Neuronal stem cell (in vitro differentiated cells): ENCODE measurements around the gene CDC42EP3.

Experiments used
- DNase-seq: peaks from one replicate; pipeline ENCODE4 v3.0.0-alpha.2; 2013; ENCODE audit warnings: low spot score
- H2AFZ ChIP-seq: one replicate; pipeline ENCODE4 v1.6.1; 2013; ENCODE audit warnings: mild to moderate bottlenecking, low read length, inconsistent platforms
- H2AK5ac ChIP-seq: 2 replicates; pipeline ENCODE4 v1.6.1; 2013; ENCODE audit warnings: low read depth, mild to moderate bottlenecking, inconsistent platforms, low read length, moderate library complexity, mixed read lengths
- H2BK120ac ChIP-seq: 2 replicates; pipeline ENCODE4 v1.6.1; 2013; ENCODE audit warnings: low read depth, mild to moderate bottlenecking, inconsistent platforms, low read length, moderate library complexity, mixed read lengths
- H2BK12ac ChIP-seq: one replicate; pipeline ENCODE4 v1.6.1; 2013; ENCODE audit warnings: low read length, inconsistent platforms
- H2BK15ac ChIP-seq: 2 replicates; pipeline ENCODE4 v1.6.1; 2013; ENCODE audit warnings: mild to moderate bottlenecking, low read length, inconsistent platforms, mixed read lengths
- H2BK5ac ChIP-seq: one replicate; pipeline ENCODE4 v1.6.1; 2013; ENCODE audit warnings: inconsistent platforms, mild to moderate bottlenecking, low read length, moderate library complexity
- H3K14ac ChIP-seq: one replicate; pipeline ENCODE4 v1.6.1; 2013; ENCODE audit warnings: low read length, inconsistent platforms
- H3K18ac ChIP-seq: 2 replicates; pipeline ENCODE4 v1.6.1; 2013; ENCODE audit warnings: low read length, inconsistent platforms
- H3K23ac ChIP-seq: 2 replicates; pipeline ENCODE4 v1.6.1; 2013; ENCODE audit warnings: low read depth, mild to moderate bottlenecking, mixed read lengths, low read length, inconsistent platforms; ENCODE audit not compliant: poor library complexity
- H3K27ac ChIP-seq: replicated peaks from 3 replicates; pipeline ENCODE4 v1.5.1; 2013; ENCODE audit warnings: low read length, inconsistent platforms
- H3K27me3 ChIP-seq, 3 experiments: 2 replicates each; pipeline ENCODE4 v1.6.1; 2013; ENCODE audit warnings: low read length in 3 of 3, mild to moderate bottlenecking in 2 of 3, inconsistent platforms in 1 of 3, low read depth in 1 of 3, mixed read lengths in 1 of 3, moderate library complexity in 1 of 3; ENCODE audit not compliant: control insufficient read depth in 3 of 3, insufficient read depth in 3 of 3
- H3K36me3 ChIP-seq, 2 donors: replicated peaks in 1 of 2; 2 replicates each; pipeline ENCODE4 v1.6.1; 2013; ENCODE audit warnings: low read length in 2 of 2; ENCODE audit not compliant: control insufficient read depth in 2 of 2, insufficient read depth in 2 of 2
- H3K4ac ChIP-seq: 2 replicates; pipeline ENCODE4 v1.6.1; 2013; ENCODE audit warnings: inconsistent platforms, mild to moderate bottlenecking, low read length, moderate library complexity
- H3K4me1 ChIP-seq, 2 donors: 1 replicate in 1 of 2; 2 replicates in 1 of 2; pipeline ENCODE4 v1.6.1; 2013; ENCODE audit warnings: low read length in 2 of 2, low read depth in 1 of 2; ENCODE audit not compliant: control insufficient read depth in 2 of 2, insufficient read depth in 1 of 2
- H3K4me2 ChIP-seq: one replicate; pipeline ENCODE4 v1.6.1; 2013; ENCODE audit warnings: mild to moderate bottlenecking, low read length, inconsistent platforms; ENCODE audit not compliant: insufficient read depth, poor library complexity, severe bottlenecking
- H3K4me3 ChIP-seq, 2 donors: 2 replicates each; pipeline ENCODE4 v1.5.1; 2013; ENCODE audit warnings: low read length in 2 of 2, mild to moderate bottlenecking in 2 of 2, inconsistent platforms in 1 of 2, moderate library complexity in 1 of 2
- H3K79me1 ChIP-seq: one replicate; pipeline ENCODE4 v1.6.1; 2013; ENCODE audit warnings: low read depth, mild to moderate bottlenecking, inconsistent platforms, low read length, moderate library complexity
- H3K9ac ChIP-seq: one replicate; pipeline ENCODE4 v1.6.1; 2013; ENCODE audit warnings: mild to moderate bottlenecking, low read depth, low read length, inconsistent platforms; ENCODE audit not compliant: poor library complexity
- H3K9me3 ChIP-seq, 2 donors: replicated peaks in 1 of 2; 2 replicates each; pipeline versions ENCODE3 to v1.6.1; 2013; ENCODE audit warnings: low read length in 2 of 2, mild to moderate bottlenecking in 2 of 2, inconsistent platforms in 1 of 2, low read depth in 1 of 2, mixed read lengths in 1 of 2, moderate library complexity in 1 of 2; ENCODE audit not compliant: control insufficient read depth in 2 of 2, insufficient read depth in 1 of 2
- H4K8ac ChIP-seq: one replicate; pipeline ENCODE4 v1.6.1; 2013; ENCODE audit warnings: low read depth, mild to moderate bottlenecking, inconsistent platforms, low read length, moderate library complexity
- H4K91ac ChIP-seq: one replicate; pipeline ENCODE4 v1.6.1; 2013; ENCODE audit warnings: low read length, low read depth, mild to moderate bottlenecking, inconsistent platforms; ENCODE audit not compliant: poor library complexity
- WGBS, 2 donors: extraction: QIAGEN DNeasy Blood & Tissue Kit; methylation state at CpG; one replicate each; pipeline ENCODE4 v1.1.7; 2013; ENCODE audit warnings: missing lambda C conversion rate in 2 of 2, mixed read lengths in 1 of 2; ENCODE audit not compliant: insufficient read length in 2 of 2, insufficient replicate concordance in 1 of 2; ENCODE audit errors: extremely low coverage in 2 of 2; 5-methylcytosine and 5-hydroxymethylcytosine counted together

CDC42EP3 gene

DNA sequence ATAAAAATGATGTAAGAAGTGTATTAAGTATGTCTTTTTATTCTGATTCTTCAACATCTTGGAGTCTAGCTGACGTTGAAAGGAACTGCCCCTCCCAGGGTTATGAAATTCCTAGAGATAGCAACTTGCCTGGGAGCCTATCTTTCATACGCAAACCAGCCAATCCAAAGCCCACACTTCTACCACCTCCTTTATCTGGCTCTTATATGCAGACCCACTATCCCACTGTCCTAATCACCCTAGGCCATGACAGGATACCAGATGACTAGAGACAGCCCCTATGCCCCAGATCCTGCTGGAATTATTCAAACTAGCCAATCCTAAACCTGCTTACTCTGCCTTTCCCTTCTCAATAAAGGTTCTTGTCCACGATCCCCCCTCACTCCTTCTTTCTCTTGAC is 11.8 kb upstream of the CDC42EP3 start:
- Histone ChIP-seq H3K9ac (no peak overlapping the region), H3K4me3 (no peak overlapping the region), H2BK15ac (no peak overlapping the region), H3K9me3 (no peaks in the 10 kb centered on the region), H3K27me3 (no peaks in the 10 kb centered on the region), H4K91ac (no peak overlapping the region), H3K36me3 (no peaks in the 10 kb centered on the region), H2AFZ (no peak overlapping the region), H3K27ac (no peak overlapping the region), H3K4me2 (no peak overlapping the region), H2BK12ac (no peak overlapping the region), H3K79me1 (no peaks in the 10 kb centered on the region), H2BK5ac (no peak overlapping the region), H3K14ac (no peak overlapping the region), H3K4me1 (no peaks in the 10 kb centered on the region), H3K18ac (no peak overlapping the region), H4K8ac (no peak overlapping the region), H2AK5ac (no peak overlapping the region), H3K23ac (no peak overlapping the region), H3K4ac (no peak overlapping the region), H2BK120ac (no peak overlapping the region)
- no CpG with 5 or more reads among the region's 3 CpGs for WGBS, 2 donors
- DNase-seq, result no peak

DNA sequence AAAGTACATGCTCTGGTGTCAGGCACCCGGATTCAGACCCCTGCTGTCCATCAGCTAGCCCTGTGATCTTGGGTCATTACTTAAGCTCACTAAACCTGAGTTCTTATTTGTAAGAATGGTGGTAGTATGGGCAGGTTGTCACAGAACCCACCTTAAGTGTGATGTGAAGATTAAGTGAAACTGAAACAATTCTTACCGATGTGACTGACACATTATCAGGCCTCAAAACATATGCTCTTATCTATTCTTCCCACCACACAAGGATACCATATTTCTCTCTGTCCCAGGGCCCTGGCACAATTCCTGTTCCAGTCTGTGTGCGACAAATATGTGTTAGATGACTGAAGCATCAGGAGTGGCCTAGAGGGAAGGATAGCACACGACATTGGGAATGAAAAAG is 11.0 kb upstream of the CDC42EP3 start:
- no peak overlapping the region for H2BK12ac ChIP-seq
- no peak overlapping the region for H3K9ac ChIP-seq
- H4K8ac ChIP-seq, result no peak overlapping the region
- H3K79me1 ChIP-seq, result no peaks in the 10 kb centered on the region
- no peak overlapping the region for H3K4me2 ChIP-seq
- H3K23ac ChIP-seq, result no peak overlapping the region
- no peak overlapping the region for H2BK5ac ChIP-seq
- H3K4ac ChIP-seq, result no peak overlapping the region
- no peak overlapping the region for H3K14ac ChIP-seq
- H2BK15ac ChIP-seq, result no peak overlapping the region
- no peaks in the 10 kb centered on the region for H3K4me1 ChIP-seq
- no peaks in the 10 kb centered on the region for H3K9me3 ChIP-seq
- H3K27ac ChIP-seq, result no peak overlapping the region
- no peak overlapping the region for H4K91ac ChIP-seq
- no peak overlapping the region for H2BK120ac ChIP-seq
- no peak overlapping the region for H3K18ac ChIP-seq
- no peaks in the 10 kb centered on the region for H3K36me3 ChIP-seq
- H2AFZ ChIP-seq, result no peak overlapping the region
- H2AK5ac ChIP-seq, result no peak overlapping the region
- no peaks in the 10 kb centered on the region for H3K27me3 ChIP-seq
- no CpG with 5 or more reads among the region's 4 CpGs for WGBS, 2 donors
- H3K4me3 ChIP-seq, result no peak overlapping the region
- no peak for DNase-seq

DNA sequence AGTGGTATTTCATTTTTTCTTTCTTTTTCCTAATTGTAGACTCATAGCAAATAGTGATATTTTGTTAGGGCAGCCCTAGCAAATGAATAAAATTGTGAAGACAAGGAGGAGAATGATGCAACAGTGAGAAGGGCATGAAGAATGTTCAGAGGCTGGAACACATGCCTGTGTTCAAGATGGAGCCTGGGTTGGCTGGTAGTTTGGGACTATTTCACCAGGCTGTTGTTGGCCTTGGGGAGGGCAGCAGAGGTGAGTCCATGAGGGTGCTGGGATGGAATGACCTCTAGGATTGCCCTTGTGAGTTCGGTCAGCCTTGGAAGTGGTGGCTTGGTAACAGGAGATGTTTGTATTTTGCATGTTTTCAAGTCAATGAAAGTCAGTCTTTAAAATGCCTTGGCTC is 10.1 kb upstream of the CDC42EP3 start:
- Histone ChIP-seq H3K4ac (no peak overlapping the region), H2AFZ (no peak overlapping the region), H3K27ac (no peak overlapping the region), H3K14ac (no peak overlapping the region), H4K91ac (no peak overlapping the region), H3K36me3 (no peaks in the 10 kb centered on the region), H3K23ac (no peak overlapping the region), H3K4me2 (no peak overlapping the region), H3K27me3 (no peaks in the 10 kb centered on the region), H3K4me1 (no peaks in the 10 kb centered on the region), H4K8ac (no peak overlapping the region), H2BK15ac (no peak overlapping the region), H3K4me3 (no peak overlapping the region), H3K79me1 (no peaks in the 10 kb centered on the region), H3K18ac (no peak overlapping the region), H2BK5ac (no peak overlapping the region), H2BK120ac (no peak overlapping the region), H3K9ac (no peak overlapping the region), H3K9me3 (no peaks in the 10 kb centered on the region), H2BK12ac (no peak overlapping the region), H2AK5ac (no peak overlapping the region)
- WGBS, 2 donors, result no CpG with 5 or more reads among the region's 1 CpG
- no peak for DNase-seq

DNA sequence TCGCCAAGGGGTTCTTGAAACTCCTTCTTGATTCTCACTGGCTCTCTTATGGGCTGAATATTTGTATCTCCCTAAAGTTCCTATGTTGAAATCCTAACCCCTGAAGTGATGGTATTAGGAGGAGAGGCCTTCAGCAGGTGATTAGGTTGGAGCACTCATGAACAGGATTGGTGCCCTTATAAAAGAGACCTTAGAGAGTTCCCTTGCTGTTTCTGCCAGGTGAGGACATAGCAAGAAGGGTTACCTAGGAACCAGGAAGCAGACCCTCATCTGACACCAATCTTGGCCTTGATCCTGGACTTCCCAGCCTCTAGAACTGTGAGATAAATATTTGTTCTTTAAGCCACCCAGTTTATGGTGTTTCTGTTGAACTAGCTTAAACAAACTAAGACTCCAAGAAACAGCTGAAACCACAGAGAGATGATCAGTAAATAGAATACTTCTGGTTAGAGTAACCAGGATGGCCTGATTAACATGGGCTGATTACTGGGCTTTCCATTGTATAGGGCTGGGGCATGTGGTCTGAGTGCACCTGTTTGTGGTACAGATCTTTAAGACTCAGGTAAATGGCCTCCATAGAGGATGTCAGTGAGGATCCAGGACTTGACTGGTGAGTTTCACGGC is 7.7 kb upstream of the CDC42EP3 start:
- Histone ChIP-seq H3K79me1 (no peaks in the 10 kb centered on the region), H3K4me2 (no peak overlapping the region), H2BK12ac (no peak overlapping the region), H2BK15ac (no peak overlapping the region), H2AFZ (no peak overlapping the region), H3K4me3 (no peak overlapping the region), H3K27ac (no peak overlapping the region), H3K18ac (no peak overlapping the region), H2BK5ac (no peak overlapping the region), H3K4me1 (peaks cover 0 to 7% of the 10 kb centered on the region in 2 donors), H3K36me3 (no peaks in the 10 kb centered on the region), H3K23ac (no peak overlapping the region), H4K8ac (no peak overlapping the region), H3K9ac (no peak overlapping the region), H2AK5ac (no peak overlapping the region), H2BK120ac (no peak overlapping the region), H3K27me3 (no peaks in the 10 kb centered on the region), H3K9me3 (no peaks in the 10 kb centered on the region), H3K14ac (no peak overlapping the region), H4K91ac (no peak overlapping the region), H3K4ac (no peak overlapping the region)
- no CpG with 5 or more reads among the region's 2 CpGs for WGBS, 2 donors
- no peak for DNase-seq
